HepG2 (cell line): ENCODE measurements around the gene H6PD. TPM values are rescaled to one million over a fixed set of nuclear protein-coding genes. Genes with fewer than 3 reads are reported as not detected.

ENCODE experiments used
- CREBL2 ChIP-seq: sonication (generic); formaldehyde crosslinking; IDR thresholded peaks from 2 replicates; pipeline ENCODE4 v1.8.1; 2023; ENCODE audit warnings: missing genetic modification reagents, mild to moderate bottlenecking, borderline replicate concordance
- KAT2B ChIP-seq: fragments of 150-350 bp; IDR thresholded peaks from 2 replicates; pipeline ENCODE4 v1.6.1; 2014; ENCODE audit warnings: low read depth, low read length, borderline replicate concordance
- MATR3 ChIP-seq: sonication (generic); formaldehyde crosslinking; IDR thresholded peaks from 2 replicates; pipeline ENCODE4 v1.4.0; 2020; ENCODE audit warnings: missing genetic modification reagents
- MBNL3 ChIP-seq: fragments of 250-450 bp; sonication (Bioruptor Pico); conservative IDR thresholded peaks from 2 replicates; pipeline ENCODE4 v1.8.0; 2022; ENCODE audit warnings: mild to moderate bottlenecking, inconsistent platforms
- PHF20 ChIP-seq: sonication (generic); formaldehyde crosslinking; IDR thresholded peaks from 2 replicates; pipeline ENCODE4 v1.5.0; 2020; ENCODE audit warnings: mild to moderate bottlenecking, missing genetic modification reagents
- PHF21A ChIP-seq: sonication (generic); formaldehyde crosslinking; IDR thresholded peaks from 2 replicates; pipeline ENCODE4 v1.5.0; 2020; ENCODE audit warnings: mild to moderate bottlenecking, missing genetic modification reagents
- POLR2A ChIP-seq, 2 experiments: IDR thresholded peaks; 2 replicates each; pipeline ENCODE4 v1.6.1; 2011; ENCODE audit warnings: low read depth in 2 of 2, low read length in 2 of 2, mild to moderate bottlenecking in 1 of 2, moderate library complexity in 1 of 2; ENCODE audit not compliant: insufficient read depth in 1 of 2
- SCMH1 ChIP-seq: sonication (generic); formaldehyde crosslinking; IDR thresholded peaks from 2 replicates; pipeline ENCODE4 v1.9.0; 2021; ENCODE audit warnings: missing genetic modification reagents, mild to moderate bottlenecking, borderline replicate concordance
- SOX6 ChIP-seq, 2 experiments: fragments of 450-650 bp in 1 of 2; sonication (generic) in 1 of 2; formaldehyde crosslinking in 1 of 2; IDR thresholded peaks; 2 replicates each; pipeline versions ENCODE4 v1.4.0 to v1.6.1; 2017 to 2020; ENCODE audit warnings: antibody characterized with exemption in 1 of 2, mild to moderate bottlenecking in 1 of 2, missing genetic modification reagents in 1 of 2
- TCF7 ChIP-seq: sonication (generic); IDR thresholded peaks from 2 replicates; pipeline ENCODE4 v1.6.1; 2016; ENCODE audit warnings: antibody characterized with exemption, low read depth
- ZFP37 ChIP-seq: sonication (generic); formaldehyde crosslinking; IDR thresholded peaks from 2 replicates; pipeline ENCODE4 v1.4.0; 2020; ENCODE audit warnings: missing genetic modification reagents, borderline replicate concordance
- ZNF136 ChIP-seq: sonication (generic); formaldehyde crosslinking; IDR thresholded peaks from 2 replicates; pipeline ENCODE4 v1.8.1; 2022; ENCODE audit warnings: low read depth, mild to moderate bottlenecking, moderate library complexity, missing genetic modification reagents
- ZNF235 ChIP-seq: sonication (generic); formaldehyde crosslinking; IDR thresholded peaks from 2 replicates; pipeline ENCODE4 v1.8.1; 2023; ENCODE audit warnings: mild to moderate bottlenecking, missing genetic modification reagents, borderline replicate concordance
- ZNF260 ChIP-seq: sonication (generic); formaldehyde crosslinking; IDR thresholded peaks from 2 replicates; pipeline ENCODE4 v1.4.0; 2020; ENCODE audit warnings: missing genetic modification reagents, low read depth, mild to moderate bottlenecking, borderline replicate concordance
- ZNF484 ChIP-seq: sonication (generic); formaldehyde crosslinking; IDR thresholded peaks from 2 replicates; pipeline ENCODE4 v1.5.1; 2020; ENCODE audit warnings: mild to moderate bottlenecking, low read depth, missing genetic modification reagents, borderline replicate concordance
- ZNF563 ChIP-seq: sonication (generic); formaldehyde crosslinking; IDR thresholded peaks from 2 replicates; pipeline ENCODE4 v1.8.0; 2022; ENCODE audit warnings: mild to moderate bottlenecking, moderate library complexity, missing genetic modification reagents
- ZNF766 ChIP-seq: sonication (generic); formaldehyde crosslinking; IDR thresholded peaks from 2 replicates; pipeline ENCODE4 v1.5.0; 2020; ENCODE audit warnings: missing genetic modification reagents, borderline replicate concordance
- polyA plus RNA-seq, 8 experiments: library from polyadenylated mRNA; depleted of rRNA in 3 of 8; stranded (reverse) in 7 of 8; unstranded in 1 of 8; fragments of >200 nt; fragmentation: Illumina TruSeq in 4 of 8; extraction: Trizol in 4 of 8; gene quantifications; 2 replicates each; pipeline versions ENCODE4 v1.2.1 to v1.2.3, GENCODE V29; 2011 to 2016; ENCODE audit warnings: low read depth in 4 of 8, missing spikeins in 1 of 8, mixed read lengths in 1 of 8; ENCODE audit not compliant: insufficient read depth in 1 of 8
- total RNA-seq, 5 experiments: library from RNA; depleted of rRNA; stranded (reverse); fragments of >200 nt; fragmentation: Illumina TruSeq; extraction: Trizol; gene quantifications; 2 replicates each; pipeline ENCODE4 v1.2.3, GENCODE V29; 2016; ENCODE audit warnings: low read depth in 1 of 5
- TF ChIP-seq, protein P1 (sequence below), 2 experiments: sonication (generic) in 1 of 2; formaldehyde crosslinking in 1 of 2; IDR thresholded peaks; 2 replicates each; pipeline versions ENCODE4 v1.6.1 to v1.9.0; 2014 to 2022; ENCODE audit warnings: antibody characterized with exemption in 1 of 2, borderline replicate concordance in 1 of 2, inconsistent platforms in 1 of 2, low read depth in 1 of 2, missing genetic modification reagents in 1 of 2
- TF ChIP-seq, protein P2 (sequence below): sonication (generic); formaldehyde crosslinking; IDR thresholded peaks from 2 replicates; pipeline ENCODE4 v1.4.0; 2020; ENCODE audit warnings: missing genetic modification reagents, borderline replicate concordance
- TF ChIP-seq, protein P3 (sequence below): fragments of 450-650 bp; IDR thresholded peaks from 2 replicates; pipeline ENCODE4 v1.6.1; 2017

H6PD gene
- total and polyA plus RNA-seq, 2 of the 13 experiments (the other 11 are each of a cell fraction or from before 2014, with no cell fraction given): 9.3 to 14.1 TPM

GRCh38 chr1:9239622-9240401 lies 5.2 kb downstream of the H6PD start (continued):
- TF ChIP-seq ZNF136 (CRISPR knock-in tag) (no peak), KAT2B (no peak), MBNL3 (CRISPR knock-in tag) (no peak), SOX6 (IDR thresholded peaks at IDR 0.05) (no peak), SOX6 (CRISPR knock-in tag; IDR thresholded peaks at IDR 0.05) (peak; percentile 74), SCMH1 (CRISPR knock-in tag) (no peak), PHF20 (no peak), ZNF766 (no peak), ZNF484 (CRISPR knock-in tag) (no peak), ZFP37 (CRISPR knock-in tag) (no peak), TCF7 (0 out of 2 replicates have a peak, but pooled peaks have one; percentile 32), MATR3 (CRISPR knock-in tag) (no peak), ZNF563 (CRISPR knock-in tag) (no peak), CREBL2 (CRISPR knock-in tag) (no peak), ZNF260 (CRISPR knock-in tag) (no peak), PHF21A (CRISPR knock-in tag) (peak; percentile 69), POLR2A (IDR thresholded peaks at IDR 0.05; ENCODE audit: insufficient read depth in 1 of 2, low read depth in 2 of 2, low read length in 2 of 2) (no peak), ZNF235 (CRISPR knock-in tag) (no peak)
- TF ChIP-seq, protein P1, sequence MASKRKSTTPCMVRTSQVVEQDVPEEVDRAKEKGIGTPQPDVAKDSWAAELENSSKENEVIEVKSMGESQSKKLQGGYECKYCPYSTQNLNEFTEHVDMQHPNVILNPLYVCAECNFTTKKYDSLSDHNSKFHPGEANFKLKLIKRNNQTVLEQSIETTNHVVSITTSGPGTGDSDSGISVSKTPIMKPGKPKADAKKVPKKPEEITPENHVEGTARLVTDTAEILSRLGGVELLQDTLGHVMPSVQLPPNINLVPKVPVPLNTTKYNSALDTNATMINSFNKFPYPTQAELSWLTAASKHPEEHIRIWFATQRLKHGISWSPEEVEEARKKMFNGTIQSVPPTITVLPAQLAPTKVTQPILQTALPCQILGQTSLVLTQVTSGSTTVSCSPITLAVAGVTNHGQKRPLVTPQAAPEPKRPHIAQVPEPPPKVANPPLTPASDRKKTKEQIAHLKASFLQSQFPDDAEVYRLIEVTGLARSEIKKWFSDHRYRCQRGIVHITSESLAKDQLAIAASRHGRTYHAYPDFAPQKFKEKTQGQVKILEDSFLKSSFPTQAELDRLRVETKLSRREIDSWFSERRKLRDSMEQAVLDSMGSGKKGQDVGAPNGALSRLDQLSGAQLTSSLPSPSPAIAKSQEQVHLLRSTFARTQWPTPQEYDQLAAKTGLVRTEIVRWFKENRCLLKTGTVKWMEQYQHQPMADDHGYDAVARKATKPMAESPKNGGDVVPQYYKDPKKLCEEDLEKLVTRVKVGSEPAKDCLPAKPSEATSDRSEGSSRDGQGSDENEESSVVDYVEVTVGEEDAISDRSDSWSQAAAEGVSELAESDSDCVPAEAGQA (IDR thresholded peaks at IDR 0.05; ENCODE audit: low read depth): no peak
- TF ChIP-seq, protein P1 (CRISPR knock-in tag; IDR thresholded peaks at IDR 0.05; ENCODE audit: borderline replicate concordance): no peak
- TF ChIP-seq, protein P2, sequence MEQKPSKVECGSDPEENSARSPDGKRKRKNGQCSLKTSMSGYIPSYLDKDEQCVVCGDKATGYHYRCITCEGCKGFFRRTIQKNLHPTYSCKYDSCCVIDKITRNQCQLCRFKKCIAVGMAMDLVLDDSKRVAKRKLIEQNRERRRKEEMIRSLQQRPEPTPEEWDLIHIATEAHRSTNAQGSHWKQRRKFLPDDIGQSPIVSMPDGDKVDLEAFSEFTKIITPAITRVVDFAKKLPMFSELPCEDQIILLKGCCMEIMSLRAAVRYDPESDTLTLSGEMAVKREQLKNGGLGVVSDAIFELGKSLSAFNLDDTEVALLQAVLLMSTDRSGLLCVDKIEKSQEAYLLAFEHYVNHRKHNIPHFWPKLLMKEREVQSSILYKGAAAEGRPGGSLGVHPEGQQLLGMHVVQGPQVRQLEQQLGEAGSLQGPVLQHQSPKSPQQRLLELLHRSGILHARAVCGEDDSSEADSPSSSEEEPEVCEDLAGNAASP (CRISPR knock-in tag): 0 out of 2 replicates have a peak, but pooled peaks have one; percentile 9
- TF ChIP-seq, protein P3, sequence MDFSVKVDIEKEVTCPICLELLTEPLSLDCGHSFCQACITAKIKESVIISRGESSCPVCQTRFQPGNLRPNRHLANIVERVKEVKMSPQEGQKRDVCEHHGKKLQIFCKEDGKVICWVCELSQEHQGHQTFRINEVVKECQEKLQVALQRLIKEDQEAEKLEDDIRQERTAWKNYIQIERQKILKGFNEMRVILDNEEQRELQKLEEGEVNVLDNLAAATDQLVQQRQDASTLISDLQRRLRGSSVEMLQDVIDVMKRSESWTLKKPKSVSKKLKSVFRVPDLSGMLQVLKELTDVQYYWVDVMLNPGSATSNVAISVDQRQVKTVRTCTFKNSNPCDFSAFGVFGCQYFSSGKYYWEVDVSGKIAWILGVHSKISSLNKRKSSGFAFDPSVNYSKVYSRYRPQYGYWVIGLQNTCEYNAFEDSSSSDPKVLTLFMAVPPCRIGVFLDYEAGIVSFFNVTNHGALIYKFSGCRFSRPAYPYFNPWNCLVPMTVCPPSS: no peak
